SK-N-SH (cell line): Measurements from ENCODE around the gene SRM. TPM values are rescaled to one million over a fixed set of nuclear protein-coding genes. Genes with fewer than 3 reads are reported as not detected.

ENCODE experiments used
- CTCF ChIA-PET: fragments of 300-600, 350-600 bp; formaldehyde crosslinking; extraction: SDS; loops from one replicate; lab custom pipeline; 2021; lab: Yijun Ruan, JAX
- POLR2A ChIA-PET: fragments of 350-600 bp; sonication (Branson Sonifier 250); formaldehyde crosslinking; extraction: SDS; loops from one replicate; lab custom pipeline; 2020; ENCODE audit warnings: antibody characterized with exemption, inconsistent platforms; lab: Yijun Ruan, JAX
- DNase-seq: peaks from one replicate; pipeline ENCODE4 v3.0.0; 2012
- H2AFZ ChIP-seq: fragments of 200-600 bp; sonication (generic); 2 replicates; pipeline ENCODE4 v1.8.1; 2016; ENCODE audit warnings: antibody characterized with exemption, mild to moderate bottlenecking, low read depth
- H3F3A ChIP-seq: fragments of 200-600 bp; sonication (generic); replicated peaks from 2 replicates; pipeline ENCODE3; 2016; ENCODE audit warnings: antibody characterized with exemption, mild to moderate bottlenecking; ENCODE audit not compliant: insufficient read depth
- H3K27ac ChIP-seq, 2 experiments: fragments of 200-500 bp in 1 of 2; fragments of 200-600 bp in 1 of 2; sonication (Bioruptor generic) in 1 of 2; sonication (generic), shearing (Covaris generic) in 1 of 2; 2 replicates each; pipeline versions ENCODE4 v1.5.1 to v1.6.1; 2014 to 2016; ENCODE audit warnings: low read depth in 2 of 2, inconsistent platforms in 1 of 2, low read length in 1 of 2, mild to moderate bottlenecking in 1 of 2, mixed read lengths in 1 of 2
- H3K27me3 ChIP-seq: fragments of 200-600 bp; sonication (generic), shearing (Covaris generic); 2 replicates; pipeline ENCODE4 v1.6.1; 2016; ENCODE audit warnings: mixed run types; ENCODE audit not compliant: insufficient read depth
- H3K36me3 ChIP-seq, 2 experiments: fragments of 200-500 bp in 1 of 2; fragments of 200-600 bp in 1 of 2; sonication (Bioruptor generic) in 1 of 2; sonication (generic) in 1 of 2; replicated peaks in 1 of 2; 2 replicates each; pipeline versions ENCODE3 to v1.5.1; 2014 to 2016; ENCODE audit warnings: low read length in 1 of 2, mild to moderate bottlenecking in 1 of 2; ENCODE audit not compliant: insufficient read depth in 2 of 2, control insufficient read depth in 1 of 2
- H3K4me1 ChIP-seq, 2 experiments: fragments of 200-500 bp in 1 of 2; fragments of 200-600 bp in 1 of 2; sonication (Bioruptor generic) in 1 of 2; sonication (generic), shearing (Covaris generic) in 1 of 2; 2 replicates each; pipeline versions ENCODE4 v1.5.1 to v1.6.1; 2014 to 2016; ENCODE audit warnings: low read depth in 1 of 2, low read length in 1 of 2, mixed run types in 1 of 2; ENCODE audit not compliant: insufficient read depth in 2 of 2, control insufficient read depth in 1 of 2
- H3K4me2 ChIP-seq: fragments of 200-600 bp; sonication (generic), shearing (Covaris generic); 2 replicates; pipeline ENCODE4 v1.6.1; 2017; ENCODE audit warnings: mixed run types
- H3K4me3 ChIP-seq, 2 experiments: fragments of 200-500 bp in 1 of 2; fragments of 200-600 bp in 1 of 2; sonication (Bioruptor generic) in 1 of 2; sonication (generic), shearing (Covaris generic) in 1 of 2; 2 replicates each; pipeline versions ENCODE4 v1.5.1 to v1.8.1; 2014 to 2016; ENCODE audit warnings: low read depth in 2 of 2, inconsistent platforms in 1 of 2, low read length in 1 of 2, mild to moderate bottlenecking in 1 of 2, mixed read lengths in 1 of 2, moderate library complexity in 1 of 2
- H3K79me2 ChIP-seq: fragments of 200-600 bp; sonication (generic); 2 replicates; pipeline ENCODE4 v1.8.1; 2017; ENCODE audit warnings: mild to moderate bottlenecking; ENCODE audit not compliant: insufficient read depth
- H3K9ac ChIP-seq: fragments of 200-600 bp; sonication (generic); 2 replicates; pipeline ENCODE4 v1.6.1; 2017; ENCODE audit warnings: mixed run types
- H3K9me2 ChIP-seq: fragments of 200-600 bp; sonication (generic); 2 replicates; pipeline ENCODE4 v1.6.1; 2017; ENCODE audit warnings: mixed run types
- H3K9me3 ChIP-seq: fragments of 200-600 bp; sonication (generic); 2 replicates; pipeline ENCODE4 v1.6.1; 2017; ENCODE audit warnings: mixed run types, mild to moderate bottlenecking, moderate library complexity
- H4K20me1 ChIP-seq: fragments of 200-600 bp; sonication (generic); 2 replicates; pipeline ENCODE4 v1.6.1; 2017; ENCODE audit warnings: mild to moderate bottlenecking, mixed run types; ENCODE audit not compliant: insufficient read depth
- FOSL2 ChIP-seq: IDR thresholded peaks from 2 replicates; pipeline ENCODE4 v1.4.0; 2012; ENCODE audit warnings: low read depth, mild to moderate bottlenecking, moderate library complexity, borderline replicate concordance
- FOXJ3 ChIP-seq: sonication (generic); formaldehyde crosslinking; IDR thresholded peaks from 2 replicates; pipeline ENCODE4 v1.5.1; 2020; ENCODE audit warnings: mild to moderate bottlenecking, missing genetic modification reagents
- GABPA ChIP-seq: IDR thresholded peaks from 2 replicates; pipeline ENCODE4 v1.4.0; 2012; ENCODE audit warnings: low read depth, mild to moderate bottlenecking
- JUND ChIP-seq: IDR thresholded peaks from 2 replicates; pipeline ENCODE4 v1.4.0; 2012
- MEF2A ChIP-seq: IDR thresholded peaks from 2 replicates; pipeline ENCODE4 v1.4.0; 2012; ENCODE audit warnings: low read depth, borderline replicate concordance
- NRF1 ChIP-seq: IDR thresholded peaks from 2 replicates; pipeline ENCODE4 v1.6.1; 2012; ENCODE audit warnings: low read depth, mild to moderate bottlenecking, low read length
- RAD21 ChIP-seq: IDR thresholded peaks from 2 replicates; pipeline ENCODE4 v1.6.1; 2012; ENCODE audit warnings: mild to moderate bottlenecking, low read length
- RCOR1 ChIP-seq: fragments of 150-350 bp; IDR thresholded peaks from 2 replicates; pipeline ENCODE4 v1.6.1; 2017; ENCODE audit warnings: antibody characterized with exemption, low read length
- RFX5 ChIP-seq: IDR thresholded peaks from 2 replicates; pipeline ENCODE4 v1.6.1; 2012; ENCODE audit warnings: mild to moderate bottlenecking, improper control_type of control experiment, low read length
- TAF1 ChIP-seq: IDR thresholded peaks from 2 replicates; pipeline ENCODE4 v1.6.1; 2012; ENCODE audit warnings: low read depth, mild to moderate bottlenecking, low read length, moderate library complexity, borderline replicate concordance
- TCF12 ChIP-seq: IDR thresholded peaks from 2 replicates; pipeline ENCODE4 v1.4.0; 2012
- WGBS: methylation state at CpG from one replicate; pipeline ENCODE4 v1.1.6; 2017; ENCODE audit warnings: low lambda C conversion rate; 5-methylcytosine and 5-hydroxymethylcytosine counted together
- polyA plus RNA-seq, 3 experiments: library from polyadenylated mRNA; depleted of rRNA; stranded (reverse); fragments of >200 nt; gene quantifications; 2 replicates each; pipeline ENCODE4 v1.2.3, GENCODE V29; 2012
- TF ChIP-seq, protein P1 (sequence below): IDR thresholded peaks from 2 replicates; pipeline ENCODE4; 2012
- TF ChIP-seq, protein P2 (sequence below): fragments of 150-350 bp; IDR thresholded peaks from 2 replicates; pipeline ENCODE4 v1.6.1; 2017; ENCODE audit warnings: antibody characterized with exemption, low read length, low read depth, borderline replicate concordance
- TF ChIP-seq, protein P3 (sequence below): IDR thresholded peaks from 2 replicates; pipeline ENCODE4 v1.6.1; 2012; ENCODE audit warnings: mild to moderate bottlenecking, low read depth, low read length, moderate library complexity
- TF ChIP-seq, protein P4 (sequence below): IDR thresholded peaks from 2 replicates; pipeline ENCODE4 v1.4.0; 2012; ENCODE audit warnings: low read depth, borderline replicate concordance

The SRM gene
- polyA plus RNA-seq, 1 of the 3 experiments (the other 2 are of a cell fraction) = 105 TPM

DNA sequence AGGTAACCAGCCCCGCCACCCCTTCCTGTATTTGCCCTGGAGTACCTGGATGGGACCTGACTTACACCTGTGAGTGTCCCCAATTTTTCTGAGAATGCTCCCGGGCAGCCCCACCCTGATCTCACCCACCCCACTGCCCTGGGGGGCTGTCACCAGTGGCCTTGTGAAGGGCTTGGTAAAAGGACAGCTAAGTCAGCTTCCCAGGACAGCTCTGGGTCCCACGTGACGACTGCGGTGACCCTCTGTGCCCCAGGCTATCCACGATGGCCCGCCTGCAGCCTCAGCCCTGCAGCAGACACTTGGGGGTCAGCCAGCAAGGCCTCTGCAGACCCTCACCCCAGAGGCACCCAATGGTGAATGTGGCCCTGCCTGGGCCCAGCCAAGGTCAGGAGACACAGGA, 5.6 kb downstream of the SRM start:
- H3K27me3 ChIP-seq = no peaks in the 10 kb centered on the region
- no peaks in the 10 kb centered on the region for H3K9me2 ChIP-seq
- H3K9me3 ChIP-seq = no peaks in the 10 kb centered on the region
- H2AFZ ChIP-seq = no peak overlapping the region
- H3K4me3 ChIP-seq = no peak overlapping the region
- peaks cover 4% of the 10 kb centered on the region; the same call in 1 of the 2 replicates for H4K20me1 ChIP-seq
- H3K4me1 ChIP-seq = peaks cover 0 to 25% of the 10 kb centered on the region in 2 experiments; a peak in 1 of 4 replicates
- CTCF ChIA-PET = interaction anchor here (1.4 to 10.0 kb wide), 2 partner anchors 16 to 591 kb away, joined by 4 to 118 read pairs; no protein-coding TSS in a partner anchor
- H3K36me3 ChIP-seq = peaks cover 0 to 17% of the 10 kb centered on the region in 2 experiments
- peaks cover 15% of the 10 kb centered on the region for H3K79me2 ChIP-seq
- H3K27ac ChIP-seq = peak overlapping the region in 1 of 2 experiments; percentile 6; a peak in 1 of 4 replicates
- POLR2A ChIA-PET = no interaction called here
- H3K4me2 ChIP-seq = no peak overlapping the region
- TF ChIP-seq GABPA (no peak), TCF12 (no peak), FOSL2 (no peak), MEF2A (no peak), FOXJ3 (CRISPR knock-in tag) (no peak), RAD21 (no peak), RFX5 (no peak), NRF1 (no peak), TAF1 (no peak), RCOR1 (no peak), JUND (no peak)
- TF ChIP-seq, protein P1, sequence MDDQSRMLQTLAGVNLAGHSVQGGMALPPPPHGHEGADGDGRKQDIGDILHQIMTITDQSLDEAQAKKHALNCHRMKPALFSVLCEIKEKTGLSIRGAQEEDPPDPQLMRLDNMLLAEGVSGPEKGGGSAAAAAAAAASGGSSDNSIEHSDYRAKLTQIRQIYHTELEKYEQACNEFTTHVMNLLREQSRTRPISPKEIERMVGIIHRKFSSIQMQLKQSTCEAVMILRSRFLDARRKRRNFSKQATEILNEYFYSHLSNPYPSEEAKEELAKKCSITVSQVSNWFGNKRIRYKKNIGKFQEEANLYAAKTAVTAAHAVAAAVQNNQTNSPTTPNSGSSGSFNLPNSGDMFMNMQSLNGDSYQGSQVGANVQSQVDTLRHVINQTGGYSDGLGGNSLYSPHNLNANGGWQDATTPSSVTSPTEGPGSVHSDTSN = no peak
- TF ChIP-seq, protein P2, sequence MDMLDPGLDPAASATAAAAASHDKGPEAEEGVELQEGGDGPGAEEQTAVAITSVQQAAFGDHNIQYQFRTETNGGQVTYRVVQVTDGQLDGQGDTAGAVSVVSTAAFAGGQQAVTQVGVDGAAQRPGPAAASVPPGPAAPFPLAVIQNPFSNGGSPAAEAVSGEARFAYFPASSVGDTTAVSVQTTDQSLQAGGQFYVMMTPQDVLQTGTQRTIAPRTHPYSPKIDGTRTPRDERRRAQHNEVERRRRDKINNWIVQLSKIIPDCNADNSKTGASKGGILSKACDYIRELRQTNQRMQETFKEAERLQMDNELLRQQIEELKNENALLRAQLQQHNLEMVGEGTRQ = no peak
- DNase-seq = no peak
- H3K9ac ChIP-seq = no peak overlapping the region
- 75% methylated on average over 2 of the region's 7 CpGs for WGBS
- H3F3A ChIP-seq = no peaks in the 10 kb centered on the region

DNA sequence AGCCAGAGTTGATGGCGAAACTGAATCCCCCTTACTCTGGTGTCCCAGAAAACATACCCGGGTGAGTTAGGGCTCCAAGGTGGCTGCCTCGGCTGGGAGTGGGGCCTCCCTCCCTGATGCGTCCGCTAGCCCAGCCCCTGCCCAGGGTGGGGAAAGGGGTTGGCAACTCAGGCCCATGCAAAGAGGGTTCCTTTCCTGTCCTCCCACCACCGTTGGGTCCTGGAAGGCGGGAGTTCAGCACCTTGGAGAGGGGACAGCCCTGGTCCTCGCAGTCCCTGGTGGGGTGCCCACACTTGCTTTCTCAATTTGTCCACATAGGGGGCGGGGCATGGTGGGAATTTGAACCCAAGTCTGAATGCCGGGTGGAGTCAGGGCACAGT, 6.1 kb downstream of the SRM start:
- POLR2A ChIA-PET = no interaction called here
- no peaks in the 10 kb centered on the region for H3K27me3 ChIP-seq
- H3K36me3 ChIP-seq = peaks cover 0 to 17% of the 10 kb centered on the region in 2 experiments
- H3K9me2 ChIP-seq = no peaks in the 10 kb centered on the region
- no peak overlapping the region for H2AFZ ChIP-seq
- no peak overlapping the region for H3K4me3 ChIP-seq
- peaks cover 0 to 21% of the 10 kb centered on the region in 2 experiments; a peak in 1 of 4 replicates for H3K4me1 ChIP-seq
- H3K79me2 ChIP-seq = peaks cover 11% of the 10 kb centered on the region
- H3K4me2 ChIP-seq = no peak overlapping the region
- CTCF ChIA-PET = interaction anchor here (0.7 to 10.0 kb wide), 4 partner anchors 16 to 899 kb away, joined by 3 to 118 read pairs (median 4); no protein-coding TSS in a partner anchor
- H3F3A ChIP-seq = no peaks in the 10 kb centered on the region
- peak overlapping the region in 1 of 2 experiments; percentile 76; a peak in 2 of 4 replicates for H3K27ac ChIP-seq
- TF ChIP-seq, protein P3, sequence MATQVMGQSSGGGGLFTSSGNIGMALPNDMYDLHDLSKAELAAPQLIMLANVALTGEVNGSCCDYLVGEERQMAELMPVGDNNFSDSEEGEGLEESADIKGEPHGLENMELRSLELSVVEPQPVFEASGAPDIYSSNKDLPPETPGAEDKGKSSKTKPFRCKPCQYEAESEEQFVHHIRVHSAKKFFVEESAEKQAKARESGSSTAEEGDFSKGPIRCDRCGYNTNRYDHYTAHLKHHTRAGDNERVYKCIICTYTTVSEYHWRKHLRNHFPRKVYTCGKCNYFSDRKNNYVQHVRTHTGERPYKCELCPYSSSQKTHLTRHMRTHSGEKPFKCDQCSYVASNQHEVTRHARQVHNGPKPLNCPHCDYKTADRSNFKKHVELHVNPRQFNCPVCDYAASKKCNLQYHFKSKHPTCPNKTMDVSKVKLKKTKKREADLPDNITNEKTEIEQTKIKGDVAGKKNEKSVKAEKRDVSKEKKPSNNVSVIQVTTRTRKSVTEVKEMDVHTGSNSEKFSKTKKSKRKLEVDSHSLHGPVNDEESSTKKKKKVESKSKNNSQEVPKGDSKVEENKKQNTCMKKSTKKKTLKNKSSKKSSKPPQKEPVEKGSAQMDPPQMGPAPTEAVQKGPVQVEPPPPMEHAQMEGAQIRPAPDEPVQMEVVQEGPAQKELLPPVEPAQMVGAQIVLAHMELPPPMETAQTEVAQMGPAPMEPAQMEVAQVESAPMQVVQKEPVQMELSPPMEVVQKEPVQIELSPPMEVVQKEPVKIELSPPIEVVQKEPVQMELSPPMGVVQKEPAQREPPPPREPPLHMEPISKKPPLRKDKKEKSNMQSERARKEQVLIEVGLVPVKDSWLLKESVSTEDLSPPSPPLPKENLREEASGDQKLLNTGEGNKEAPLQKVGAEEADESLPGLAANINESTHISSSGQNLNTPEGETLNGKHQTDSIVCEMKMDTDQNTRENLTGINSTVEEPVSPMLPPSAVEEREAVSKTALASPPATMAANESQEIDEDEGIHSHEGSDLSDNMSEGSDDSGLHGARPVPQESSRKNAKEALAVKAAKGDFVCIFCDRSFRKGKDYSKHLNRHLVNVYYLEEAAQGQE = peak; percentile 94
- TF ChIP-seq, protein P4, sequence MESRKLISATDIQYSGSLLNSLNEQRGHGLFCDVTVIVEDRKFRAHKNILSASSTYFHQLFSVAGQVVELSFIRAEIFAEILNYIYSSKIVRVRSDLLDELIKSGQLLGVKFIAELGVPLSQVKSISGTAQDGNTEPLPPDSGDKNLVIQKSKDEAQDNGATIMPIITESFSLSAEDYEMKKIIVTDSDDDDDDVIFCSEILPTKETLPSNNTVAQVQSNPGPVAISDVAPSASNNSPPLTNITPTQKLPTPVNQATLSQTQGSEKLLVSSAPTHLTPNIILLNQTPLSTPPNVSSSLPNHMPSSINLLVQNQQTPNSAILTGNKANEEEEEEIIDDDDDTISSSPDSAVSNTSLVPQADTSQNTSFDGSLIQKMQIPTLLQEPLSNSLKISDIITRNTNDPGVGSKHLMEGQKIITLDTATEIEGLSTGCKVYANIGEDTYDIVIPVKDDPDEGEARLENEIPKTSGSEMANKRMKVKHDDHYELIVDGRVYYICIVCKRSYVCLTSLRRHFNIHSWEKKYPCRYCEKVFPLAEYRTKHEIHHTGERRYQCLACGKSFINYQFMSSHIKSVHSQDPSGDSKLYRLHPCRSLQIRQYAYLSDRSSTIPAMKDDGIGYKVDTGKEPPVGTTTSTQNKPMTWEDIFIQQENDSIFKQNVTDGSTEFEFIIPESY = no peak
- DNase-seq = no peak
- H3K9ac ChIP-seq = no peak overlapping the region
- peaks cover 4% of the 10 kb centered on the region; the same call in 1 of the 2 replicates for H4K20me1 ChIP-seq
- WGBS = 94% methylated on average over 5 of the region's 10 CpGs
- H3K9me3 ChIP-seq = no peaks in the 10 kb centered on the region
